H1 (cell line): Measurements from ENCODE around the gene TMCC1. TPM values are rescaled to one million over a fixed set of nuclear protein-coding genes. Genes with fewer than 3 reads are reported as not detected.

Experiments
- CTCF ChIA-PET: fragments of 300-600 bp; sonication (Branson Sonifier 250); formaldehyde crosslinking; loops from one replicate; lab custom pipeline; 2021; ENCODE audit not compliant: partially characterized antibody; lab: Charles Lee
- POLR2A ChIA-PET: fragments of 300-600 bp; sonication (Branson Sonifier 250); formaldehyde crosslinking; loops from one replicate; lab custom pipeline; 2021; ENCODE audit warnings: inconsistent platforms; ENCODE audit not compliant: partially characterized antibody; lab: Charles Lee
- DNase-seq, 2 experiments: peaks; one replicate each; pipeline versions ENCODE4 v3.0.0 to v3.0.0-alpha.2; 2010 to 2022; ENCODE audit warnings: low spot score in 2 of 2, low read depth in 1 of 2, mixed read lengths in 1 of 2
- FAIRE-seq: peaks from 2 replicates; lab custom pipeline; 2011; peaks lifted over from hg19 to GRCh38; lab: Jason Lieb, UNC
- H2AFZ ChIP-seq: 2 replicates; pipeline ENCODE4 v1.8.1; 2012; ENCODE audit warnings: low read length, inconsistent platforms
- H2AK5ac ChIP-seq: 2 replicates; pipeline ENCODE4 v1.6.1; 2013; ENCODE audit warnings: low read depth, low read length
- H2BK120ac ChIP-seq: replicated peaks from 2 replicates; pipeline ENCODE3; 2013; ENCODE audit warnings: low read depth, low read length, inconsistent platforms
- H2BK12ac ChIP-seq: 2 replicates; pipeline ENCODE4 v1.6.1; 2013; ENCODE audit warnings: low read depth, low read length
- H2BK15ac ChIP-seq: 2 replicates; pipeline ENCODE4 v1.6.1; 2013; ENCODE audit warnings: low read length
- H2BK20ac ChIP-seq: 2 replicates; pipeline ENCODE4 v1.6.1; 2013; ENCODE audit warnings: low read length
- H2BK5ac ChIP-seq: 2 replicates; pipeline ENCODE4 v1.6.1; 2013; ENCODE audit warnings: low read depth, low read length
- H3K14ac ChIP-seq: 2 replicates; pipeline ENCODE4 v1.6.1; 2013; ENCODE audit warnings: inconsistent platforms; ENCODE audit not compliant: insufficient read length
- H3K18ac ChIP-seq: 2 replicates; pipeline ENCODE4 v1.6.1; 2013; ENCODE audit warnings: low read length; ENCODE audit errors: extremely low read depth
- H3K23ac ChIP-seq: 2 replicates; pipeline ENCODE4 v1.6.1; 2013; ENCODE audit warnings: inconsistent platforms; ENCODE audit not compliant: insufficient read length
- H3K23me2 ChIP-seq: 2 replicates; pipeline ENCODE4 v1.6.1; 2013; ENCODE audit warnings: low read depth, low read length
- H3K27ac ChIP-seq: 2 replicates; pipeline ENCODE4 v1.6.1; 2011; ENCODE audit warnings: low read depth, low read length, inconsistent platforms
- H3K27me3 ChIP-seq, 4 experiments: replicated peaks in 1 of 4; 1 replicate in 1 of 4; 2 replicates in 3 of 4; pipeline versions ENCODE4 v1.6.1 to v1.8.1; 2011 to 2013; ENCODE audit warnings: low read length in 3 of 4, mild to moderate bottlenecking in 3 of 4, inconsistent platforms in 2 of 4, mixed read lengths in 2 of 4, moderate library complexity in 1 of 4; ENCODE audit not compliant: control insufficient read depth in 3 of 4, insufficient read depth in 3 of 4; ENCODE audit errors: extremely low read depth in 1 of 4
- H3K36me3 ChIP-seq, 4 experiments: 2 replicates each; pipeline versions ENCODE4 v1.6.1 to v1.8.1; 2011 to 2013; ENCODE audit warnings: mild to moderate bottlenecking in 4 of 4, low read length in 3 of 4, moderate library complexity in 2 of 4, control low read depth in 1 of 4, inconsistent platforms in 1 of 4; ENCODE audit not compliant: insufficient read depth in 4 of 4, control insufficient read depth in 2 of 4
- H3K4ac ChIP-seq: replicated peaks from 2 replicates; pipeline ENCODE3; 2013; ENCODE audit warnings: low read length, low read depth, mixed read lengths, inconsistent platforms; ENCODE audit not compliant: insufficient read length
- H3K4me1 ChIP-seq, 4 experiments: replicated peaks in 1 of 4; 1 replicate in 1 of 4; 2 replicates in 3 of 4; pipeline versions ENCODE4 v1.6.1 to v1.8.1; 2011 to 2013; ENCODE audit warnings: low read length in 3 of 4, inconsistent platforms in 2 of 4, mixed read lengths in 1 of 4; ENCODE audit not compliant: insufficient read depth in 4 of 4, control insufficient read depth in 3 of 4
- H3K4me2 ChIP-seq, 2 experiments: 2 replicates each; pipeline versions ENCODE4 v1.6.1 to v1.8.1; 2011 to 2013; ENCODE audit warnings: low read depth in 2 of 2, low read length in 2 of 2, control low read depth in 1 of 2, inconsistent platforms in 1 of 2, mild to moderate bottlenecking in 1 of 2; ENCODE audit not compliant: insufficient read depth in 1 of 2
- H3K4me3 ChIP-seq, 4 experiments: fragments of 200-600, 300-600 bp in 1 of 4; sonication (generic), shearing (Covaris generic), sonication (Bioruptor Twin) in 1 of 4; 2 replicates each; pipeline versions ENCODE4 v1.5.1 to v1.8.1; 2011 to 2016; ENCODE audit warnings: low read length in 4 of 4, low read depth in 3 of 4, control low read depth in 2 of 4, inconsistent platforms in 2 of 4, mild to moderate bottlenecking in 2 of 4, mixed read lengths in 1 of 4, moderate library complexity in 1 of 4; ENCODE audit not compliant: insufficient read depth in 2 of 4; ENCODE audit errors: extremely low read depth in 1 of 4
- H3K56ac ChIP-seq: replicated peaks from 2 replicates; pipeline ENCODE3; 2013; ENCODE audit warnings: low read depth, mild to moderate bottlenecking, mixed read lengths, low read length, inconsistent platforms; ENCODE audit not compliant: insufficient read length
- H3K79me1 ChIP-seq: 2 replicates; pipeline ENCODE4 v1.6.1; 2013; ENCODE audit warnings: low read depth, low read length, control low read depth
- H3K79me2 ChIP-seq, 2 experiments: 2 replicates each; pipeline versions ENCODE4 v1.6.1 to v1.8.1; 2012 to 2013; ENCODE audit warnings: low read length in 2 of 2, mild to moderate bottlenecking in 2 of 2, inconsistent platforms in 1 of 2; ENCODE audit not compliant: insufficient read depth in 2 of 2, control insufficient read depth in 1 of 2
- H3K9ac ChIP-seq, 4 experiments: replicated peaks in 1 of 4; 1 replicate in 1 of 4; 2 replicates in 3 of 4; pipeline versions ENCODE4 v1.6.1 to v1.8.1; 2011 to 2013; ENCODE audit warnings: low read depth in 3 of 4, low read length in 3 of 4, control low read depth in 2 of 4, mild to moderate bottlenecking in 2 of 4, moderate library complexity in 2 of 4, inconsistent platforms in 1 of 4; ENCODE audit errors: extremely low read depth in 1 of 4
- H3K9me3 ChIP-seq, 2 experiments: 2 replicates each; pipeline versions ENCODE4 v1.6.1 to v1.8.1; 2012 to 2013; ENCODE audit warnings: mild to moderate bottlenecking in 2 of 2, moderate library complexity in 2 of 2, control low read depth in 1 of 2, inconsistent platforms in 1 of 2, low read depth in 1 of 2, low read length in 1 of 2, mixed read lengths in 1 of 2; ENCODE audit not compliant: insufficient read depth in 2 of 2
- H4K20me1 ChIP-seq, 2 experiments: replicated peaks in 1 of 2; 2 replicates each; pipeline versions ENCODE3 to v1.8.1; 2011 to 2013; ENCODE audit warnings: inconsistent platforms in 2 of 2, low read length in 2 of 2, mild to moderate bottlenecking in 1 of 2; ENCODE audit not compliant: insufficient read depth in 2 of 2, control insufficient read depth in 1 of 2
- H4K5ac ChIP-seq: 2 replicates; pipeline ENCODE4 v1.6.1; 2013; ENCODE audit warnings: low read length, low read depth, mixed read lengths, inconsistent platforms; ENCODE audit not compliant: insufficient read length
- H4K8ac ChIP-seq: 2 replicates; pipeline ENCODE4 v1.8.0; 2013; ENCODE audit warnings: mild to moderate bottlenecking, moderate library complexity, low read length, inconsistent platforms; ENCODE audit not compliant: insufficient read depth; ENCODE audit errors: extremely low read depth
- H4K91ac ChIP-seq: replicated peaks from 2 replicates; pipeline ENCODE3; 2013; ENCODE audit warnings: low read length, mixed read lengths, inconsistent platforms; ENCODE audit not compliant: insufficient read length
- ATF2 ChIP-seq: IDR thresholded peaks from 2 replicates; pipeline ENCODE4 v1.6.1; 2012; ENCODE audit warnings: low read length, inconsistent platforms
- ATF3 ChIP-seq: IDR thresholded peaks from 2 replicates; pipeline ENCODE4 v1.6.1; 2011; ENCODE audit warnings: low read depth, mild to moderate bottlenecking, low read length; ENCODE audit not compliant: insufficient read depth
- CHD2 ChIP-seq: IDR thresholded peaks from 2 replicates; pipeline ENCODE4 v1.6.1; 2012; ENCODE audit warnings: low read length, improper control_type of control experiment
- CREB1 ChIP-seq: IDR thresholded peaks from 2 replicates; pipeline ENCODE4 v1.6.1; 2012; ENCODE audit warnings: inconsistent platforms
- GABPA ChIP-seq: IDR thresholded peaks from 2 replicates; pipeline ENCODE4 v1.6.1; 2011; ENCODE audit warnings: mild to moderate bottlenecking, low read length, moderate library complexity, borderline replicate concordance; ENCODE audit not compliant: insufficient read depth
- POLR2AphosphoS5 ChIP-seq: IDR thresholded peaks from 2 replicates; pipeline ENCODE4 v1.6.1; 2011; ENCODE audit warnings: low read depth, low read length
- RBBP5 ChIP-seq: IDR thresholded peaks from 2 replicates; pipeline ENCODE4 v1.7.1; 2012; ENCODE audit warnings: low read depth, mild to moderate bottlenecking, inconsistent platforms, low read length, moderate library complexity, borderline replicate concordance
- TEAD4 ChIP-seq: IDR thresholded peaks from 2 replicates; pipeline ENCODE4 v1.6.1; 2012; ENCODE audit warnings: low read depth, low read length, inconsistent platforms, mixed read lengths
- WGBS, 2 experiments: shearing (Covaris generic) in 1 of 2; methylation state at CpG; one replicate each; pipeline versions ENCODE4 v1.1.6 to v1.1.7; 2013 to 2015; ENCODE audit warnings: low lambda C conversion rate in 2 of 2, mixed read lengths in 2 of 2, inconsistent platforms in 1 of 2, low coverage in 1 of 2, missing lambda C conversion rate in 1 of 2; ENCODE audit not compliant: insufficient replicate concordance in 2 of 2, insufficient coverage in 1 of 2, insufficient read length in 1 of 2; ENCODE audit errors: extremely low coverage in 1 of 2, missing lambda C conversion rate in 1 of 2; 5-methylcytosine and 5-hydroxymethylcytosine counted together
- polyA plus RNA-seq, 7 experiments: library from polyadenylated mRNA; depleted of rRNA in 3 of 7; stranded (reverse) in 5 of 7; unstranded in 2 of 7; fragments of >200 nt in 5 of 7; fragments of 200-250 nt in 2 of 7; gene quantifications; 1 replicate in 5 of 7; 2 replicates in 1 of 7; 4 replicates in 1 of 7; pipeline versions ENCODE4 v1.2.1 to v1.2.3, GENCODE V29; 2011 to 2013; ENCODE audit warnings: missing spikeins in 2 of 7, mixed read lengths in 2 of 7
- total RNA-seq: library from RNA; stranded (reverse); fragmentation: NEBNext Ultra II Directional; extraction: Animal tissue kit (Norgen Biotek cat#: 25700); gene quantifications from 2 replicates; pipeline ENCODE4 v1.2.1, GENCODE V29; 2021

Gene TMCC1
- total and polyA plus RNA-seq, 2 of the 8 experiments (the other 6 are each of a cell fraction or from before 2014, with no cell fraction given), result 10.4 to 27.1 TPM

- FAIRE-seq (no peak), DNase-seq (no peak)
- Histone ChIP-seq H2BK5ac (no peak overlapping the region), H3K23ac (no peak overlapping the region), H2AFZ (no peak overlapping the region), H2BK15ac (no peak overlapping the region), H3K79me2 (0 out of 4 replicates have a peak, but pooled peaks cover 0 to 2% of the 10 kb centered on the region in 2 experiments), H4K20me1 (no peaks in the 10 kb centered on the region), H2BK12ac (no peak overlapping the region), H3K4ac (no peak overlapping the region), H3K36me3 (no peaks in the 10 kb centered on the region), H3K56ac (no peak overlapping the region), H3K14ac (no peak overlapping the region), H4K91ac (no peak overlapping the region), H2BK20ac (no peak overlapping the region), H3K9me3 (no peaks in the 10 kb centered on the region), H4K8ac (no peak overlapping the region), H3K4me3 (no peak overlapping the region), H3K4me2 (no peak overlapping the region), H3K18ac (no peak overlapping the region), H3K9ac (no peak overlapping the region; a peak in 1 of 7 replicates), H3K27me3 (no peaks in the 10 kb centered on the region), H3K27ac (no peak overlapping the region), H3K4me1 (peaks cover 0 to 9% (median 5%) of the 10 kb centered on the region in 4 experiments; a peak in 5 of 7 replicates), H2BK120ac (no peak overlapping the region), H4K5ac (no peak overlapping the region), H3K79me1 (no peaks in the 10 kb centered on the region; the same call in 1 of the 2 replicates), H2AK5ac (no peak overlapping the region), H3K23me2 (no peaks in the 10 kb centered on the region)
- ChIA-PET CTCF (interaction anchor here (0.7 to 2.0 kb wide), 13 partner anchors 11 to 271 kb away, joined by 3 to 5 read pairs (median 3); no protein-coding TSS in a partner anchor), POLR2A (interaction anchor here (1.3 kb wide), 1 partner anchor 16 kb away, joined by 4 read pairs; no protein-coding TSS in a partner anchor)
- TF ChIP-seq GABPA, result no peak
- TF ChIP-seq RBBP5, result no peak
- TF ChIP-seq TEAD4, result no peak
- no peak for TF ChIP-seq CHD2
- TF ChIP-seq CREB1, result no peak
- TF ChIP-seq ATF2, result no peak
- no peak for TF ChIP-seq POLR2AphosphoS5
- TF ChIP-seq ATF3, result no peak
- 83% methylated on average over 6 of the region's 6 CpGs; no CpG with 5 or more reads in 1 of the 2 experiments for WGBS, 2 experiments
These were observed 229.4 kb downstream of the TMCC1 start for GRCh38 chr3:129663930-129664646.
